Tibial nerve (tissue), 4 donors: Measurements from ENCODE around the gene PGRMC2. TPM values are rescaled to one million over a fixed set of nuclear protein-coding genes. Genes with fewer than 3 reads are reported as not detected.
"Not testable (repeated sequence)": the region's sequence is repeated elsewhere in the genome, so short reads cannot be mapped to it uniquely, and the experiment has no call there.

Source experiments
- DNase-seq, 2 donors: peaks; one replicate each; pipeline ENCODE4 v3.0.0-alpha.2; 2019; ENCODE audit warnings: low spot score in 2 of 2
- H3K27ac ChIP-seq, 4 donors: fragments of 200-600 bp; sonication (generic) in 3 of 4; one replicate each; pipeline ENCODE4 v1.5.1; 2017 to 2019; ENCODE audit warnings: mild to moderate bottlenecking in 1 of 4
- H3K27me3 ChIP-seq, 2 donors: fragments of 200-600 bp; sonication (generic) in 1 of 2; one replicate each; pipeline versions ENCODE4 v1.5.1 to v1.6.0; 2017 to 2019
- H3K36me3 ChIP-seq, 3 donors: fragments of 200-600 bp; sonication (generic); one replicate each; pipeline ENCODE4 v1.5.1; 2018 to 2019
- H3K4me1 ChIP-seq, 4 donors: fragments of 200-600 bp; sonication (generic) in 3 of 4; one replicate each; pipeline ENCODE4 v1.5.1; 2017 to 2019
- H3K4me3 ChIP-seq, 4 donors: fragments of 200-600 bp; sonication (generic) in 3 of 4; one replicate each; pipeline ENCODE4 v1.5.1; 2017 to 2019; ENCODE audit warnings: mild to moderate bottlenecking in 1 of 4, moderate library complexity in 1 of 4
- H3K9me3 ChIP-seq, 4 donors: fragments of 200-600 bp; sonication (generic) in 3 of 4; one replicate each; pipeline ENCODE4 v1.5.1; 2017 to 2019
- CTCF ChIP-seq, 5 experiments: fragments of 200-600 bp in 3 of 5; fragments of 450-650 bp in 2 of 5; sonication (generic) in 3 of 5; IDR thresholded peaks; one replicate each; pipeline ENCODE4 v1.5.1; 2016 to 2019; ENCODE audit warnings: antibody characterized with exemption in 5 of 5, mild to moderate bottlenecking in 3 of 5, moderate library complexity in 2 of 5
- EP300 ChIP-seq, 2 donors: sonication (generic); formaldehyde crosslinking; IDR thresholded peaks; one replicate each; pipeline ENCODE4 v1.6.1; 2017; ENCODE audit warnings: antibody characterized with exemption in 2 of 2, mild to moderate bottlenecking in 1 of 2
- POLR2A ChIP-seq, 2 donors: fragments of 450-650 bp; IDR thresholded peaks; one replicate each; pipeline ENCODE4 v1.6.1; 2017; ENCODE audit warnings: antibody characterized with exemption in 2 of 2, mild to moderate bottlenecking in 2 of 2, moderate library complexity in 2 of 2
- WGBS, 2 donors: methylation state at CpG; one replicate each; pipeline ENCODE4 v1.1.5; 2018; 5-methylcytosine and 5-hydroxymethylcytosine counted together
- total RNA-seq, 4 donors: library from RNA; depleted of rRNA; stranded (reverse); fragments of >200 nt; gene quantifications; one replicate each; pipeline ENCODE4 v1.1.0, GENCODE V29; 2016

PGRMC2 gene
- total RNA-seq, 4 donors from 2014 or later = 21.8 to 45.9 (median 29.0) TPM

DNA sequence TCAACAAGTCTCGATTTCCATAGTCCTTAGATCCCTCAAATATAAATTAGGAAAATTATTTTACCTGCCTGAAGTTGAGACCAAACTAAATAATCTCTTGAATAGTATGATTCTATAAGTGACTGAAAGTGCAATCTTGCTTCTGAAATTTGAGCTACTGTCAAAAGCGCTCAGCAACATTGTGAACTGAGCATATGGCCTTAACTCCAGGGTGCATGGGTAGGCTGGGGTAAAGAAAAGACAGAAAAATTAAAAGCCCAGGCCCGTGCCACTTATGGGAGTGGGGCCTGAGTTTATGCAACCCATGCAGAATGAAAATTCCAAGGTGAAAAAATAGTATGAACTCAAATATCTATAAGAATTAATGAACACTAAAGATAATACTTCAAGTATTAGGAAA, 9.8 kb downstream of the PGRMC2 start:
- H3K4me3 ChIP-seq = no peak overlapping the region
- H3K4me1 ChIP-seq = peaks cover 0 to 31% (median 7%) of the 10 kb centered on the region in 4 donors
- DNase-seq = no peak
- no peaks in the 10 kb centered on the region for H3K27me3 ChIP-seq
- H3K36me3 ChIP-seq = no peaks in the 10 kb centered on the region
- TF ChIP-seq POLR2A (IDR thresholded peaks at IDR 0.05) = no peak
- 93 to 96% methylated on average over 3 of the region's 3 CpGs for WGBS, 2 donors
- no peak overlapping the region for H3K27ac ChIP-seq
- H3K9me3 ChIP-seq = no peaks in the 10 kb centered on the region

- H3K36me3 ChIP-seq = peaks cover 0 to 14% (median 7%) of the 10 kb centered on the region in 3 donors
- H3K27ac ChIP-seq = no peak overlapping the region
- H3K4me3 ChIP-seq = no peak overlapping the region
- no peaks in the 10 kb centered on the region for H3K27me3 ChIP-seq
- H3K9me3 ChIP-seq = no peaks in the 10 kb centered on the region
- TF ChIP-seq POLR2A (IDR thresholded peaks at IDR 0.05) = no peak
- no peak for TF ChIP-seq CTCF (IDR thresholded peaks at IDR 0.05)
- TF ChIP-seq EP300 (IDR thresholded peaks at IDR 0.05) = no peak
- DNase-seq = no peak
- H3K4me1 ChIP-seq = peaks cover 0 to 28% (median 2%) of the 10 kb centered on the region in 4 donors
These were observed 12.3 kb downstream of the PGRMC2 start for GRCh38 chr4:128275346-128275745.

DNA sequence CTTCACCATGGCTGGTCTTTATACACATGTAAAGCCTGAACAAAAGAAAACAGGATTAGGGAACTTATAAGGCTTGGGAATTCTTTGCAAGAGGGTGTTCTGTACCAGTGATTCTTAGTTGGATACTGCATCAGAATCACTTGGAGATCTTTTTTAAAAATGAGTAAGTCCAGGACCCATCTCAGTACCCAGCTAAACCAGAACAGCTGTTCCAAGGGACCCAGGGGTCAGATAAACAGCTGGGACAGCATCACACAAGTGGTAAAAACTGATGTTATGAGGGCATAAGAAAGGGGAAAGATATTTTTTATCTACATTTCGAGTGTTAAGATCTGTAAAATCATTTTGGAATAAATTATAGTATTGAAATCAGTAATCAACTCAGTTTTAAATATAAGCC, 16.1 kb downstream of the PGRMC2 start:
- 89 to 95% methylated on average over 1 of the region's 1 CpG for WGBS, 2 donors
- H3K4me3 ChIP-seq = no peak overlapping the region
- no peak for DNase-seq
- H3K36me3 ChIP-seq = peaks cover 0 to 20% (median 7%) of the 10 kb centered on the region in 3 donors
- H3K27me3 ChIP-seq = no peaks in the 10 kb centered on the region
- peaks cover 0 to 12% (median 2%) of the 10 kb centered on the region in 4 donors for H3K4me1 ChIP-seq
- no peak overlapping the region for H3K27ac ChIP-seq
- H3K9me3 ChIP-seq = no peaks in the 10 kb centered on the region
- no peak for TF ChIP-seq EP300 (IDR thresholded peaks at IDR 0.05)
- no peak for TF ChIP-seq POLR2A (IDR thresholded peaks at IDR 0.05)
- no peak for TF ChIP-seq CTCF (IDR thresholded peaks at IDR 0.05)

DNA sequence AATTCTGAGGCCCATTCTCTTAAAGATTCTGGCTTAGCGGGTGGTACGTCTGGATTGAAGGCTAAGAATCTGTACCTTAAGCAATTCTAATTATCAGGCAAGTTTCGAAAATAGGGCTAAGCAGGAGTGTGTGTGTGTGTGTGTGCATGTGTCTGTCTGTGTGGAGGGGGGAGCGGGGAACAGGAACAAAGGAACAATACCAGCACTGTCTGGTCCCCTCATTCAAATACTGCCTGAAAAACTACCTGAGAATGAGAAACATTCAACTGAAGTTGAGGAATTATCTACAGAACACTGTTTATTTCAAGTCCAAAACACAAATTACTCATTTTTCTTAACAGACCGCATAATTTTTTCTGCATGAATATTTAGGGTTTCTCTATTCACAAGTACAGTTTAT, 18.6 kb downstream of the PGRMC2 start:
- H3K4me1 ChIP-seq = no peaks in the 10 kb centered on the region
- DNase-seq = no peak
- H3K27ac ChIP-seq = no peak overlapping the region
- no peak overlapping the region for H3K4me3 ChIP-seq
- 72 to 77% methylated on average over 5 of the region's 5 CpGs for WGBS, 2 donors
- peaks cover 0 to 20% (median 7%) of the 10 kb centered on the region in 3 donors for H3K36me3 ChIP-seq
- no peaks in the 10 kb centered on the region for H3K27me3 ChIP-seq
- H3K9me3 ChIP-seq = peaks cover 0 to 12% (median 0%) of the 10 kb centered on the region in 4 donors
- TF ChIP-seq EP300 (IDR thresholded peaks at IDR 0.05) (no peak), CTCF (IDR thresholded peaks at IDR 0.05) (no peak), POLR2A (IDR thresholded peaks at IDR 0.05) (no peak)

DNA sequence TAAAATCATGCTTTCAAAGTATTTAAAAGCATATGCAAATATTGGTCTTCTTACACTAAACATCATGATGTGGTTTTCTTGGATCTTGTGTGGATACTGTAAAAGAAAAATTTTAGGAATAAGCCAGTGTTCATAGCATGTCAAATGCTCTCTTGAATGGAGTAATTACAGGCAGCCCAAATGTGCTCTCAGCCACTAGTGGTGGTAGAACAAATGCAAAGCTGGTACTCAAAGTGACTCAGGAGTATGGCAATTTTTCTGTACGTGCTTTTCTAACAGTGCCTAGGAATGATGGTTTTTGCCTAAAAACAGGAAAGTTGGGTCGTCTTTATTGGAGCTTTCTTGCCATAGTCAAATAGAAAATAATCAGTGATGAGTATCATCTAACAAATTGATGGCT, 19.9 kb downstream of the PGRMC2 start:
- TF ChIP-seq EP300 (IDR thresholded peaks at IDR 0.05) = no peak
- no peak for TF ChIP-seq CTCF (IDR thresholded peaks at IDR 0.05)
- no peak for TF ChIP-seq POLR2A (IDR thresholded peaks at IDR 0.05)
- Histone ChIP-seq H3K4me3 (no peak overlapping the region), H3K27ac (no peak overlapping the region), H3K36me3 (peaks cover 0 to 20% (median 7%) of the 10 kb centered on the region in 3 donors), H3K4me1 (no peaks in the 10 kb centered on the region), H3K9me3 (peaks cover 0 to 12% (median 0%) of the 10 kb centered on the region in 4 donors), H3K27me3 (no peaks in the 10 kb centered on the region)
- 45 to 59% methylated on average over 2 of the region's 2 CpGs for WGBS, 2 donors
- no peak for DNase-seq

- Histone ChIP-seq H3K9me3 (peaks cover 0 to 12% (median 0%) of the 10 kb centered on the region in 4 donors), H3K36me3 (peaks cover 0 to 20% (median 7%) of the 10 kb centered on the region in 3 donors)
- not testable (repeated sequence) for H3K4me3 ChIP-seq, DNase-seq, H3K27me3 ChIP-seq, H3K4me1 ChIP-seq, H3K27ac ChIP-seq
- WGBS, 2 donors = 28 to 48% methylated on average over 3 of the region's 3 CpGs
These were observed 20.4 kb downstream of the PGRMC2 start for GRCh38 chr4:128267171-128267570.

- WGBS, 2 donors = 68 to 79% methylated on average over 3 of the region's 3 CpGs
- not testable (repeated sequence) for H3K36me3 ChIP-seq, H3K27me3 ChIP-seq, H3K4me1 ChIP-seq, DNase-seq, H3K4me3 ChIP-seq, H3K27ac ChIP-seq
- H3K9me3 ChIP-seq = peaks cover 0 to 12% (median 0%) of the 10 kb centered on the region in 4 donors
These were observed 22.1 kb downstream of the PGRMC2 start for GRCh38 chr4:128265550-128265949.

- not testable (repeated sequence) for H3K4me3 ChIP-seq, H3K27me3 ChIP-seq, H3K27ac ChIP-seq, DNase-seq, H3K36me3 ChIP-seq, H3K9me3 ChIP-seq, H3K4me1 ChIP-seq
- 59 to 63% methylated on average over 5 of the region's 5 CpGs for WGBS, 2 donors
These were observed 27.7 kb downstream of the PGRMC2 start for GRCh38 chr4:128259889-128260288.

DNA sequence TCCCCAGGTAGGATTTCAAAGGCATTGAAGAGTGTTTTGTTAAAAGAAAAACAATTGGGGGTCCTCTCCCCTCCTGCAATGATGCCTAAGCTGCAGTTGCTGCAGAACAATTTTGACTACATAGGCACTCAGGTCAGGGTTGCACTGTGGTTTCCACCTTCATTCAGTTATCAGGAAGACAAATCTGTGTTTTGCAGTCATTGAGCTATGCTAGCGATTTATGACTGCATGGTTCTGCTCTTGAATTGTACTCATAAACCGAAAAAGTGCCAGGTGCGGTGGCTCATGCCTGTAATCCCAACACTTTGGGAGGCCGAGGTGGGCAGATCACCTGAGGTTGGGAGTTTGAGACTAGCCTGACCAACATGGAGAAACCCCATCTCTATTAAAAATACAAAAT, 29.4 kb downstream of the PGRMC2 start:
- DNase-seq, H3K4me3 ChIP-seq, H3K27ac ChIP-seq, H3K36me3 ChIP-seq, H3K9me3 ChIP-seq, H3K4me1 ChIP-seq, H3K27me3 ChIP-seq: not testable (repeated sequence)
- WGBS, 2 donors = 76 to 80% methylated on average over 4 of the region's 4 CpGs
